ENCODE results near the gene TOP3B. TPM values are rescaled to one million over a fixed set of nuclear protein-coding genes. Genes with fewer than 3 reads are reported as not detected.

Gene TOP3B
- total and polyA plus RNA-seq, 9 of the 15 experiments (the other 6 are each of a cell fraction or from before 2014, with no cell fraction given): 3.0 to 188 (median 112) TPM

DNA sequence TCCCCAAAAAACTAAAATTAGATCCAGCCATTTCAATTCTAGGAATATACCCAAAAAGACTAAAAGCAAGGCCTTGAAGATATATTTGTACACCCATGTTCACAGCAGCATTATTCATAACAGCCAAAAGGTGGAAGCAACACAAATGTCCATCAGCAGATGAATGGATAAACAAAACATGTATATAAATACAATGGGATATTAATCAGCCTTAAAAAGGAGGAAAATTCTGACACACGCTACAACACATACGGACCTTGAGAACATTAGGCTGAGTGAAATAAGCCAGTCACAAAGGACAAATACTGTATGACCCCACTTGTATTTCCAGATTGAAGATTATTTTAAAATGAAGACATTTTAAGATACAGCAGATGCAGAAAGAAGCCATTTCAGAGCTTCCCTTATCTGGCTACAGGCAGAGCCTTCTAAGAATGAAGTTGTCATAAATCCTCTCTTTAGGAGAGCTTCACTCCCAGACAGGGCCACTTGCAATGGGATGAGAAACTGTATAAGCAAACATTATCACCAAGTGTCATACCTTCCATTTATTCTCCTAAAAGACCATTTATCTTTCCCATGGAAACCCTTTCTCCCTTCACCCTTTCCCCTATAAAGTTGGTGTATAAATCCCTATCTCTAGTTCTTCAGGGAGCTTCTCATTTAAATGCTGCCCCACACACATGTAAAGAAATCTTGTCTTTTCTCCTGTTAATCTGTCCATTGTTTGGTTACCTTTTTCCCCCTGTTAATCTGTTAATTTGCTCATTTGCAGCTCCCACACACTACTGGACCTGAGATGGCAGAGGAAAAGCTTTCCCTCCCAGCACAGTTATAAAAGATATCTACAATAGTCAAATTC lies 19.3 kb upstream of the TOP3B start (continued):
- TF ChIP-seq, protein P1, sequence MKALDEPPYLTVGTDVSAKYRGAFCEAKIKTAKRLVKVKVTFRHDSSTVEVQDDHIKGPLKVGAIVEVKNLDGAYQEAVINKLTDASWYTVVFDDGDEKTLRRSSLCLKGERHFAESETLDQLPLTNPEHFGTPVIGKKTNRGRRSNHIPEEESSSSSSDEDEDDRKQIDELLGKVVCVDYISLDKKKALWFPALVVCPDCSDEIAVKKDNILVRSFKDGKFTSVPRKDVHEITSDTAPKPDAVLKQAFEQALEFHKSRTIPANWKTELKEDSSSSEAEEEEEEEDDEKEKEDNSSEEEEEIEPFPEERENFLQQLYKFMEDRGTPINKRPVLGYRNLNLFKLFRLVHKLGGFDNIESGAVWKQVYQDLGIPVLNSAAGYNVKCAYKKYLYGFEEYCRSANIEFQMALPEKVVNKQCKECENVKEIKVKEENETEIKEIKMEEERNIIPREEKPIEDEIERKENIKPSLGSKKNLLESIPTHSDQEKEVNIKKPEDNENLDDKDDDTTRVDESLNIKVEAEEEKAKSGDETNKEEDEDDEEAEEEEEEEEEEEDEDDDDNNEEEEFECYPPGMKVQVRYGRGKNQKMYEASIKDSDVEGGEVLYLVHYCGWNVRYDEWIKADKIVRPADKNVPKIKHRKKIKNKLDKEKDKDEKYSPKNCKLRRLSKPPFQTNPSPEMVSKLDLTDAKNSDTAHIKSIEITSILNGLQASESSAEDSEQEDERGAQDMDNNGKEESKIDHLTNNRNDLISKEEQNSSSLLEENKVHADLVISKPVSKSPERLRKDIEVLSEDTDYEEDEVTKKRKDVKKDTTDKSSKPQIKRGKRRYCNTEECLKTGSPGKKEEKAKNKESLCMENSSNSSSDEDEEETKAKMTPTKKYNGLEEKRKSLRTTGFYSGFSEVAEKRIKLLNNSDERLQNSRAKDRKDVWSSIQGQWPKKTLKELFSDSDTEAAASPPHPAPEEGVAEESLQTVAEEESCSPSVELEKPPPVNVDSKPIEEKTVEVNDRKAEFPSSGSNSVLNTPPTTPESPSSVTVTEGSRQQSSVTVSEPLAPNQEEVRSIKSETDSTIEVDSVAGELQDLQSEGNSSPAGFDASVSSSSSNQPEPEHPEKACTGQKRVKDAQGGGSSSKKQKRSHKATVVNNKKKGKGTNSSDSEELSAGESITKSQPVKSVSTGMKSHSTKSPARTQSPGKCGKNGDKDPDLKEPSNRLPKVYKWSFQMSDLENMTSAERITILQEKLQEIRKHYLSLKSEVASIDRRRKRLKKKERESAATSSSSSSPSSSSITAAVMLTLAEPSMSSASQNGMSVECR (CRISPR knock-in tag; IDR thresholded peaks at IDR 0.05): no peak
- TF ChIP-seq, protein P2, sequence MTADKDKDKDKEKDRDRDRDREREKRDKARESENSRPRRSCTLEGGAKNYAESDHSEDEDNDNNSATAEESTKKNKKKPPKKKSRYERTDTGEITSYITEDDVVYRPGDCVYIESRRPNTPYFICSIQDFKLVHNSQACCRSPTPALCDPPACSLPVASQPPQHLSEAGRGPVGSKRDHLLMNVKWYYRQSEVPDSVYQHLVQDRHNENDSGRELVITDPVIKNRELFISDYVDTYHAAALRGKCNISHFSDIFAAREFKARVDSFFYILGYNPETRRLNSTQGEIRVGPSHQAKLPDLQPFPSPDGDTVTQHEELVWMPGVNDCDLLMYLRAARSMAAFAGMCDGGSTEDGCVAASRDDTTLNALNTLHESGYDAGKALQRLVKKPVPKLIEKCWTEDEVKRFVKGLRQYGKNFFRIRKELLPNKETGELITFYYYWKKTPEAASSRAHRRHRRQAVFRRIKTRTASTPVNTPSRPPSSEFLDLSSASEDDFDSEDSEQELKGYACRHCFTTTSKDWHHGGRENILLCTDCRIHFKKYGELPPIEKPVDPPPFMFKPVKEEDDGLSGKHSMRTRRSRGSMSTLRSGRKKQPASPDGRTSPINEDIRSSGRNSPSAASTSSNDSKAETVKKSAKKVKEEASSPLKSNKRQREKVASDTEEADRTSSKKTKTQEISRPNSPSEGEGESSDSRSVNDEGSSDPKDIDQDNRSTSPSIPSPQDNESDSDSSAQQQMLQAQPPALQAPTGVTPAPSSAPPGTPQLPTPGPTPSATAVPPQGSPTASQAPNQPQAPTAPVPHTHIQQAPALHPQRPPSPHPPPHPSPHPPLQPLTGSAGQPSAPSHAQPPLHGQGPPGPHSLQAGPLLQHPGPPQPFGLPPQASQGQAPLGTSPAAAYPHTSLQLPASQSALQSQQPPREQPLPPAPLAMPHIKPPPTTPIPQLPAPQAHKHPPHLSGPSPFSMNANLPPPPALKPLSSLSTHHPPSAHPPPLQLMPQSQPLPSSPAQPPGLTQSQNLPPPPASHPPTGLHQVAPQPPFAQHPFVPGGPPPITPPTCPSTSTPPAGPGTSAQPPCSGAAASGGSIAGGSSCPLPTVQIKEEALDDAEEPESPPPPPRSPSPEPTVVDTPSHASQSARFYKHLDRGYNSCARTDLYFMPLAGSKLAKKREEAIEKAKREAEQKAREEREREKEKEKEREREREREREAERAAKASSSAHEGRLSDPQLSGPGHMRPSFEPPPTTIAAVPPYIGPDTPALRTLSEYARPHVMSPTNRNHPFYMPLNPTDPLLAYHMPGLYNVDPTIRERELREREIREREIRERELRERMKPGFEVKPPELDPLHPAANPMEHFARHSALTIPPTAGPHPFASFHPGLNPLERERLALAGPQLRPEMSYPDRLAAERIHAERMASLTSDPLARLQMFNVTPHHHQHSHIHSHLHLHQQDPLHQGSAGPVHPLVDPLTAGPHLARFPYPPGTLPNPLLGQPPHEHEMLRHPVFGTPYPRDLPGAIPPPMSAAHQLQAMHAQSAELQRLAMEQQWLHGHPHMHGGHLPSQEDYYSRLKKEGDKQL (CRISPR knock-in tag; IDR thresholded peaks at IDR 0.05; ENCODE audit: borderline replicate concordance): 0 out of 2 replicates have a peak, but pooled peaks have one; percentile 76
- TF ChIP-seq POU5F1 (IDR thresholded peaks at IDR 0.05; ENCODE audit: borderline replicate concordance, low read depth, low read length, partially characterized antibody): no peak
- TF ChIP-seq, protein P3, sequence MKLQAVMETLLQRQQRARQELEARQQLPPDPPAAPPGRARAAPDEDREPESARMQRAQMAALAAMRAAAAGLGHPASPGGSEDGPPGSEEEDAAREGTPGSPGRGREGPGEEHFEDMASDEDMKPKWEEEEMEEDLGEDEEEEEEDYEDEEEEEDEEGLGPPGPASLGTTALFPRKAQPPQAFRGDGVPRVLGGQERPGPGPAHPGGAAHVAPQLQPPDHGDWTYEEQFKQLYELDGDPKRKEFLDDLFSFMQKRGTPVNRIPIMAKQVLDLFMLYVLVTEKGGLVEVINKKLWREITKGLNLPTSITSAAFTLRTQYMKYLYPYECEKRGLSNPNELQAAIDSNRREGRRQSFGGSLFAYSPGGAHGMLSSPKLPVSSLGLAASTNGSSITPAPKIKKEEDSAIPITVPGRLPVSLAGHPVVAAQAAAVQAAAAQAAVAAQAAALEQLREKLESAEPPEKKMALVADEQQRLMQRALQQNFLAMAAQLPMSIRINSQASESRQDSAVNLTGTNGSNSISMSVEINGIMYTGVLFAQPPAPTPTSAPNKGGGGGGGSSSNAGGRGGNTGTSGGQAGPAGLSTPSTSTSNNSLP (IDR thresholded peaks at IDR 0.05; ENCODE audit: borderline replicate concordance, low read depth, low read length): no peak
- TF ChIP-seq SNIP1 (IDR thresholded peaks at IDR 0.05; ENCODE audit: low read depth): no peak
- no peak for TF ChIP-seq RBM17 (IDR thresholded peaks at IDR 0.05; ENCODE audit: borderline replicate concordance, low read depth, low read length)
- no peak for TF ChIP-seq ZNF121 (CRISPR knock-in tag; conservative IDR thresholded peaks at IDR 0.05)
- TF ChIP-seq, protein P4, sequence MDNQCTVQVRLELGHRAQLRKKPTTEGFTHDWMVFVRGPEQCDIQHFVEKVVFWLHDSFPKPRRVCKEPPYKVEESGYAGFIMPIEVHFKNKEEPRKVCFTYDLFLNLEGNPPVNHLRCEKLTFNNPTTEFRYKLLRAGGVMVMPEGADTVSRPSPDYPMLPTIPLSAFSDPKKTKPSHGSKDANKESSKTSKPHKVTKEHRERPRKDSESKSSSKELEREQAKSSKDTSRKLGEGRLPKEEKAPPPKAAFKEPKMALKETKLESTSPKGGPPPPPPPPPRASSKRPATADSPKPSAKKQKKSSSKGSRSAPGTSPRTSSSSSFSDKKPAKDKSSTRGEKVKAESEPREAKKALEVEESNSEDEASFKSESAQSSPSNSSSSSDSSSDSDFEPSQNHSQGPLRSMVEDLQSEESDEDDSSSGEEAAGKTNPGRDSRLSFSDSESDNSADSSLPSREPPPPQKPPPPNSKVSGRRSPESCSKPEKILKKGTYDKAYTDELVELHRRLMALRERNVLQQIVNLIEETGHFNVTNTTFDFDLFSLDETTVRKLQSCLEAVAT (IDR thresholded peaks at IDR 0.05): no peak
